Stimulated activated CD4-positive, alpha-beta T cell treated with anti-CD3 and anti-CD28 coated beads, TNF-alpha, amount 100 ng/mL, for 4 hours (primary cell): ENCODE measurements around the gene TARBP1.
"Not testable (repeated sequence)": the region's sequence is repeated elsewhere in the genome, so short reads cannot be mapped to it uniquely, and the experiment has no call there.

Source experiments
- DNase-seq, 3 experiments: peaks; one replicate each; pipeline ENCODE4 v3.0.0-alpha.2; 2020; ENCODE audit warnings: low read depth in 3 of 3

TARBP1 gene

GRCh38 chr1:234393190-234393589, 85.8 kb downstream of the TARBP1 start:
- no peak for DNase-seq

GRCh38 chr1:234388094-234388493, 90.9 kb downstream of the TARBP1 start:
- no peak for DNase-seq

GRCh38 chr1:234386122-234386521, 92.9 kb downstream of the TARBP1 start:
- DNase-seq, result no peak

GRCh38 chr1:234381699-234382555, 97.1 kb downstream of the TARBP1 start:
- no peak for DNase-seq

- DNase-seq, result not testable (repeated sequence)
These were observed 99.3 kb downstream of the TARBP1 start for GRCh38 chr1:234379591-234380109.

GRCh38 chr1:234375672-234376071, 103.3 kb downstream of the TARBP1 start:
- no peak for DNase-seq

- no peak for DNase-seq
These were observed 105.1 kb downstream of the TARBP1 start for GRCh38 chr1:234373959-234374254.

- peak; percentile 80 to 81 (median 81) for DNase-seq
These were observed 105.7 kb downstream of the TARBP1 start, which contains the start of gene COA6 for GRCh38 chr1:234373064-234373958. Gene COA6 (plus strand): TSS chr1:234373456. CDS start chr1:234373467, 11 bp downstream.

GRCh38 chr1:234372011-234372757, 106.8 kb downstream of the TARBP1 start:
- no peak for DNase-seq

GRCh38 chr1:234371414-234371813, 107.6 kb downstream of the TARBP1 start:
- DNase-seq, result no peak

- DNase-seq, result no peak
These were observed 109.2 kb downstream of the TARBP1 start for GRCh38 chr1:234369784-234370183.

- DNase-seq, result no peak
These were observed 109.9 kb downstream of the TARBP1 start for GRCh38 chr1:234369033-234369430.

GRCh38 chr1:234368320-234369032, 110.5 kb downstream of the TARBP1 start:
- DNase-seq, result peak in 1 of 3 experiments; percentile 23

- no peak for DNase-seq
These were observed 116.4 kb downstream of the TARBP1 start for GRCh38 chr1:234362558-234362957.

- no peak for DNase-seq
These were observed 117.8 kb downstream of the TARBP1 start for GRCh38 chr1:234361102-234361603.

- no peak for DNase-seq
These were observed 121.1 kb downstream of the TARBP1 start for GRCh38 chr1:234357831-234358230.

GRCh38 chr1:234356615-234357269, 122.2 kb downstream of the TARBP1 start:
- DNase-seq, result peak; percentile 21 to 34 (median 23)

- DNase-seq, result no peak
These were observed 123.0 kb downstream of the TARBP1 start for GRCh38 chr1:234355782-234356510.

- no peak for DNase-seq
These were observed 130.0 kb downstream of the TARBP1 start for GRCh38 chr1:234348964-234349363.

- no peak for DNase-seq
These were observed 133.7 kb downstream of the TARBP1 start for GRCh38 chr1:234345237-234345636.
